Right atrium auricular region (tissue), 2 donors: ENCODE results near the gene GART. TPM values are rescaled to one million over a fixed set of nuclear protein-coding genes. Genes with fewer than 3 reads are reported as not detected.
"Not testable (repeated sequence)": the region's sequence is repeated elsewhere in the genome, so short reads cannot be mapped to it uniquely, and the experiment has no call there.

Experiments
- DNase-seq: peaks from one replicate; pipeline ENCODE4 v3.0.0-alpha.2; 2019; ENCODE audit warnings: low spot score
- H3K27ac ChIP-seq, 2 donors: fragments of 200-600 bp; sonication (generic); 1 replicate in 1 of 2; 2 replicates in 1 of 2; pipeline ENCODE4 v1.5.1; 2016 to 2019
- H3K27me3 ChIP-seq, 2 donors: fragments of 200-600 bp; sonication (generic); one replicate each; pipeline versions ENCODE4 v1.5.1 to v1.6.0; 2017 to 2019
- H3K36me3 ChIP-seq: fragments of 200-600 bp; sonication (generic); one replicate; pipeline ENCODE4 v1.5.1; 2016
- H3K4me1 ChIP-seq, 2 donors: fragments of 200-600 bp; sonication (generic); one replicate each; pipeline versions ENCODE4 v1.5.1 to v1.6.0; 2017 to 2019
- H3K4me3 ChIP-seq, 2 donors: fragments of 200-600 bp; sonication (generic); 1 replicate in 1 of 2; 2 replicates in 1 of 2; pipeline ENCODE4 v1.5.1; 2017 to 2019; ENCODE audit warnings: mild to moderate bottlenecking in 1 of 2, moderate library complexity in 1 of 2
- H3K9me3 ChIP-seq, 2 donors: fragments of 200-600 bp; sonication (generic); one replicate each; pipeline ENCODE4 v1.5.1; 2019
- total RNA-seq, 2 donors: library from RNA; depleted of rRNA; stranded (reverse); fragments of >200 nt; gene quantifications; one replicate each; pipeline ENCODE4 v1.1.0, GENCODE V29; 2016
- TF ChIP-seq, protein P1 (sequence below), 2 donors: fragments of 200-600 bp; sonication (generic); IDR thresholded peaks; one replicate each; pipeline ENCODE4 v1.5.1; 2019; ENCODE audit warnings: antibody characterized with exemption in 2 of 2

The GART gene
- total RNA-seq, 2 donors from 2014 or later = 29.7 to 32.5 TPM

GRCh38 chr21:33578959-33579542, 37.1 kb upstream of the GART start:
- Histone ChIP-seq H3K27ac (no peak overlapping the region), H3K27me3 (no peaks in the 10 kb centered on the region), H3K4me1 (no peaks in the 10 kb centered on the region), H3K36me3 (peaks cover 40% of the 10 kb centered on the region), H3K9me3 (no peaks in the 10 kb centered on the region), H3K4me3 (no peak overlapping the region)
- TF ChIP-seq, protein P1, sequence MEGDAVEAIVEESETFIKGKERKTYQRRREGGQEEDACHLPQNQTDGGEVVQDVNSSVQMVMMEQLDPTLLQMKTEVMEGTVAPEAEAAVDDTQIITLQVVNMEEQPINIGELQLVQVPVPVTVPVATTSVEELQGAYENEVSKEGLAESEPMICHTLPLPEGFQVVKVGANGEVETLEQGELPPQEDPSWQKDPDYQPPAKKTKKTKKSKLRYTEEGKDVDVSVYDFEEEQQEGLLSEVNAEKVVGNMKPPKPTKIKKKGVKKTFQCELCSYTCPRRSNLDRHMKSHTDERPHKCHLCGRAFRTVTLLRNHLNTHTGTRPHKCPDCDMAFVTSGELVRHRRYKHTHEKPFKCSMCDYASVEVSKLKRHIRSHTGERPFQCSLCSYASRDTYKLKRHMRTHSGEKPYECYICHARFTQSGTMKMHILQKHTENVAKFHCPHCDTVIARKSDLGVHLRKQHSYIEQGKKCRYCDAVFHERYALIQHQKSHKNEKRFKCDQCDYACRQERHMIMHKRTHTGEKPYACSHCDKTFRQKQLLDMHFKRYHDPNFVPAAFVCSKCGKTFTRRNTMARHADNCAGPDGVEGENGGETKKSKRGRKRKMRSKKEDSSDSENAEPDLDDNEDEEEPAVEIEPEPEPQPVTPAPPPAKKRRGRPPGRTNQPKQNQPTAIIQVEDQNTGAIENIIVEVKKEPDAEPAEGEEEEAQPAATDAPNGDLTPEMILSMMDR (IDR thresholded peaks at IDR 0.05) = no peak
- no peak for DNase-seq

- H3K9me3 ChIP-seq = no peaks in the 10 kb centered on the region
- H3K36me3 ChIP-seq = peaks cover 48% of the 10 kb centered on the region
- TF ChIP-seq, protein P1 (IDR thresholded peaks at IDR 0.05) = no peak
- H3K27me3 ChIP-seq = no peaks in the 10 kb centered on the region
- DNase-seq = no peak
- no peaks in the 10 kb centered on the region for H3K4me1 ChIP-seq
- H3K4me3 ChIP-seq = no peak overlapping the region
- H3K27ac ChIP-seq = no peak overlapping the region
Observed at GRCh38 chr21:33578214-33578613, 36.3 kb upstream of the GART start.

- not testable (repeated sequence) for H3K4me3 ChIP-seq, H3K27me3 ChIP-seq, DNase-seq, H3K9me3 ChIP-seq, H3K4me1 ChIP-seq, H3K27ac ChIP-seq
- peaks cover 63% of the 10 kb centered on the region for H3K36me3 ChIP-seq
Observed at GRCh38 chr21:33576741-33577141, 34.8 kb upstream of the GART start.

- Histone ChIP-seq H3K36me3 (peaks cover 85% of the 10 kb centered on the region), H3K4me3 (no peak overlapping the region), H3K4me1 (no peaks in the 10 kb centered on the region), H3K27ac (no peak overlapping the region), H3K9me3 (no peaks in the 10 kb centered on the region), H3K27me3 (no peaks in the 10 kb centered on the region)
- TF ChIP-seq, protein P1 (IDR thresholded peaks at IDR 0.05) = no peak
- no peak for DNase-seq
Observed at GRCh38 chr21:33572350-33572749, 30.4 kb upstream of the GART start.

DNA sequence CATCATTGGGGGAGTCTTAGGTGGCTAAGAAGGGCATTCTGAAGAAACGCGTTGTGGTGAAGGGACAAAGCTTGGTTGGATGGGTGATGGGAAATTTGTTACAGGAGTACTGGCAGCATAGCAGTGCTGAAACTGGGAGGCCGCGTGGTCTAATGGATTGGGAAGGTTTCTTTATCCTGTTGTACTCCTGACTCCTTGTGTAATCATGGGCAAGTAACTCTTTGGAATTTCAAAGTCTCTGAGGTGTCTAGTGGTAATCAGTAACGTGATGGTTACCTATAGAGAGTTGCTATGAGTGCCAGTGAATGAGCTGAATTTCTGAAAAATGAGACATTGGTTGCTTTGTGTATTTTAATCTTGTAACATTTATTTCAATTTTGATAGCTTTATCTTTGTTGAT, 28.1 kb upstream of the GART start:
- TF ChIP-seq, protein P1 (IDR thresholded peaks at IDR 0.05) = no peak
- Histone ChIP-seq H3K4me3 (no peak overlapping the region), H3K27me3 (no peaks in the 10 kb centered on the region), H3K9me3 (no peaks in the 10 kb centered on the region), H3K27ac (no peak overlapping the region), H3K4me1 (no peaks in the 10 kb centered on the region), H3K36me3 (peaks cover 70% of the 10 kb centered on the region)
- DNase-seq = no peak

DNA sequence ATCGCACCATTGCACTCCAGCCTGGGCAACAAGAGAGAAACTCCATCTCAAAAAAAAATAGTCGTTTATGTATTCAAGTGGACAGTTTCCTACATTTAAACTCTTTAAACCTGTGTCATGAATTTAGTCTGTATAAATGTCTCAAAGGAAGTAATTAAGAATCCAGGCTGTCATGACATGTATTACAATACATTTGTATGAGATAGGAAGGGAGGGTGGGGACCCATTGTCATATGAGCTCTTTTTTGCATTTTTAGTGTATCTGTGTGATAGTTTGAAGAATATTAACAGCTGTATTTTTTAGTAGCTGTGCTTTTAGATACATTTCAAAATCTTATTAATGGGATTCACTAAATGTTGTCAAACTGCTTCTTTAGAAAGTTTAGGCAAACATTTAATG, 26.5 kb upstream of the GART start:
- no peak for DNase-seq
- Histone ChIP-seq H3K9me3 (no peaks in the 10 kb centered on the region), H3K27me3 (no peaks in the 10 kb centered on the region), H3K27ac (no peak overlapping the region), H3K4me1 (no peaks in the 10 kb centered on the region), H3K36me3 (peaks cover 56% of the 10 kb centered on the region), H3K4me3 (no peak overlapping the region)
- TF ChIP-seq, protein P1 (IDR thresholded peaks at IDR 0.05) = no peak
